GM19193 (cell line): ENCODE measurements around the gene ASTN1.

Experiments
- POLR2A ChIP-seq: IDR thresholded peaks from 4 replicates; pipeline ENCODE4 v1.6.1; 2011; ENCODE audit not compliant: insufficient read depth, insufficient read length; ENCODE audit errors: extremely low read depth

The ASTN1 gene

DNA sequence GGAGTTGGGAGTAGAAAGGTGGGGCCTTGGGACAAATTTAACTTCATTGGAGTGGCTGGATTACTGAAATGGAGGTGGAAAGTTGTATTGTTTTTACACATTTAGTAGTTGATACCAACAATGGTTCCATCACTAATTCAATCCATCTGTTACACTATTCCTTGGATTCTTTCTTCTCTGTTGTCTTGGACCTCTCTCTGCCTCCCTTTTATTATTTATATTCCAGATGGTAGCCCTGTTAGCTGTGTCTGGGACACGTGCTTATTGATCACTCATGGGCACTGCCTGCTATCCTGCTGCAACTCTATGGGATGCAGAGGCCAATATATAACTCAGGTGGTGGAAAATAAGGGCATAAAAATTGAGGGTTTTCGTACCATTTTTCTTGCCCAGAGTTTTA is 355.2 kb downstream of the ASTN1 start:
- no peak for TF ChIP-seq POLR2A
